GM23248 (cell line): Measurements from ENCODE around the gene KRTAP4-1. TPM values are rescaled to one million over a fixed set of nuclear protein-coding genes. Genes with fewer than 3 reads are reported as not detected.
"Not testable (repeated sequence)": the region's sequence is repeated elsewhere in the genome, so short reads cannot be mapped to it uniquely, and the experiment has no call there.

Experiments
- DNase-seq: peaks from one replicate; pipeline ENCODE4 v3.0.0-alpha.2; 2015
- H2AFZ ChIP-seq: fragments of 200-600 bp; sonication (generic); 2 replicates; pipeline ENCODE4 v1.6.1; 2016; ENCODE audit warnings: antibody characterized with exemption
- H3F3A ChIP-seq: fragments of 200-600 bp; sonication (generic); 2 replicates; pipeline ENCODE4 v1.6.1; 2016; ENCODE audit warnings: mild to moderate bottlenecking, antibody characterized with exemption, mixed run types; ENCODE audit not compliant: insufficient read depth
- H3K27ac ChIP-seq: fragments of 200-600 bp; sonication (generic); 2 replicates; pipeline ENCODE4 v1.5.1; 2016; ENCODE audit warnings: mild to moderate bottlenecking
- H3K27me3 ChIP-seq: fragments of 200-600 bp; sonication (generic); replicated peaks from 2 replicates; pipeline ENCODE4 v1.6.1; 2016; ENCODE audit warnings: mild to moderate bottlenecking; ENCODE audit not compliant: insufficient read depth
- H3K36me3 ChIP-seq: fragments of 200-600 bp; sonication (generic); 2 replicates; pipeline ENCODE4 v1.6.1; 2016; ENCODE audit warnings: low read depth, mild to moderate bottlenecking
- H3K4me1 ChIP-seq: fragments of 200-600 bp; sonication (generic); 2 replicates; pipeline ENCODE4 v1.6.1; 2016; ENCODE audit warnings: mild to moderate bottlenecking; ENCODE audit not compliant: insufficient read depth
- H3K4me2 ChIP-seq: fragments of 200-600 bp; sonication (generic); one replicate; pipeline ENCODE4 v1.6.1; 2016; ENCODE audit warnings: mild to moderate bottlenecking; ENCODE audit not compliant: unreplicated experiment
- H3K4me3 ChIP-seq: fragments of 200-600 bp; sonication (generic); 2 replicates; pipeline ENCODE4 v1.5.1; 2016; ENCODE audit warnings: mild to moderate bottlenecking
- H3K79me2 ChIP-seq: fragments of 200-600 bp; sonication (generic); 2 replicates; pipeline ENCODE4 v1.6.1; 2016; ENCODE audit warnings: mild to moderate bottlenecking; ENCODE audit not compliant: insufficient read depth
- H3K9ac ChIP-seq: fragments of 200-600 bp; sonication (generic); 2 replicates; pipeline ENCODE4 v1.6.1; 2016; ENCODE audit warnings: mild to moderate bottlenecking
- H3K9me2 ChIP-seq: fragments of 200-600 bp; sonication (generic); 2 replicates; pipeline ENCODE4 v1.6.1; 2016; ENCODE audit warnings: mixed run types, mild to moderate bottlenecking, moderate library complexity; ENCODE audit not compliant: insufficient read depth
- H3K9me3 ChIP-seq: fragments of 200-600 bp; sonication (generic); one replicate; pipeline ENCODE4 v1.6.1; 2017; ENCODE audit warnings: low read depth
- H4K20me1 ChIP-seq: fragments of 200-600 bp; sonication (generic); 2 replicates; pipeline ENCODE4 v1.6.0; 2016; ENCODE audit not compliant: insufficient read depth
- EZH2 ChIP-seq: fragments of 200-600 bp; sonication (generic); IDR thresholded peaks from 2 replicates; pipeline ENCODE4 v1.6.1; 2018; ENCODE audit warnings: antibody characterized with exemption, mild to moderate bottlenecking; ENCODE audit not compliant: insufficient read depth, poor library complexity, severe bottlenecking
- EZH2phosphoT487 ChIP-seq: fragments of 200-600 bp; sonication (generic); IDR thresholded peaks from 2 replicates; pipeline ENCODE4 v1.6.1; 2018; ENCODE audit warnings: antibody characterized with exemption, moderate library complexity, mild to moderate bottlenecking, low read depth; ENCODE audit not compliant: insufficient read depth
- WGBS, 2 experiments: methylation state at CpG; one replicate each; pipeline ENCODE4 v1.1.6; 2015 to 2017; ENCODE audit warnings: low lambda C conversion rate in 2 of 2, low coverage in 1 of 2; ENCODE audit errors: missing lambda C conversion rate in 2 of 2; 5-methylcytosine and 5-hydroxymethylcytosine counted together
- in situ Hi-C: fragments of 300-500 bp; cut with MboI; formaldehyde crosslinking; loops from 2 replicates; pipeline ENCODE4 v1.15.0; 2020
- polyA plus RNA-seq: library from polyadenylated mRNA; unstranded; fragments of >200 nt; fragmentation: Nextera tagmentation; extraction: Ambion mirVana; gene quantifications from 2 replicates; pipeline ENCODE4 v1.2.1, GENCODE V29; 2016
- small RNA-seq: library from RNA; depleted of rRNA; stranded (forward); fragments of <200 nt; gene quantifications from one replicate; pipeline ENCODE3, GENCODE V24; 2014; ENCODE audit warnings: low read depth, low replicate concordance
- total RNA-seq: library from RNA; depleted of rRNA; stranded (reverse); fragments of >200 nt; shearing (Covaris generic); gene quantifications from 2 replicates; pipeline ENCODE4 v1.2.3, GENCODE V29; 2014; rRNA removed

KRTAP4-1 gene
- total and polyA plus RNA-seq, 2 experiments from 2014 or later = not detected

DNA sequence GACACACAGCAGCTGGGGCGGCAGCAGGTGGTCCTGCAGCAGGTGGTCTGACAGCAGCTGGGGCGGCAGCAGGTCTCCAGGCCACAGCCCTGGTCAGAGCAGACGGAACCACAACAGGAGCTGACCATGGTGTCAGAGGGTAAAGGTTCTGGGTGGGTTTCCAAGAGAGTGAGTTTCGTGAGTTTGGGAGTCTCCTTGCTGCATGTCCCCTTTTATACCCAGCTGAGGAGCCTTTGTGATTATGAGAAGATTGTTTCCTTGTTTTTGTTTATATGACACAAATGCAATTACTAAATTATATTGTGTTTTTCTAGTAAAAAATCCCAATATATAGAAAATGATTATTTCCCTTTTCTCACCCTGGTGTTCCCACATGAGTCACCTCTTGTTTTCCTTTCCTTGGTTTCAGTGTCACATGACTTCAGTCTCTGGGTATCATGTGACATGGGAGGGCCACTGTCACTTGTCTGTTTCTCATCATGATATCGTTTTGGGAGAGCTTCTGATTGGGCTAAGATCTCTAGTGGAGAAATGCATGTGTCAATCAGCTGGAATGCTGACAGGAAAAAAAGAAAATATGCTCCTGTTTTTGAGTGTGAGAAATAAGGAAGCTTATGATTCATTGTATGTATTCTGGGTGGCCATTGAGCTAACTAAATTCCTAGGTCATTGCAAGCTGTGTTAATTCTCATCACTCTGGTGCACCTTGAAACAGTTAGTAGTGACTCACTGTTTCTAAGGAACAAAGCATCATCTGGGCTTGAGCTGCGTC lies 44.2 kb downstream of the KRTAP4-1 start, which contains the start of gene KRTAP4-6:
KRTAP4-6 (minus strand) TSS at position 185 of the 772 bp plus-strand sequence; CDS start at position 128, 57 bp downstream.
- peaks cover 14% of the 10 kb centered on the region for H3K4me1 ChIP-seq
- no peaks in the 10 kb centered on the region for H3K79me2 ChIP-seq
- H3K4me2 ChIP-seq = peak within 1 kb of the TSS; percentile 38
- H2AFZ ChIP-seq = no peak within 1 kb of the TSS
- no peaks in the 10 kb centered on the region for H4K20me1 ChIP-seq
- DNase-seq = peak; percentile 95
- peaks cover 13% of the 10 kb centered on the region for H3F3A ChIP-seq
- no peaks in the 10 kb centered on the region for H3K36me3 ChIP-seq
- no peak within 1 kb of the TSS for H3K4me3 ChIP-seq
- WGBS, 2 experiments = 67 to 68% methylated on average over 6 of the region's 6 CpGs
- H3K27ac ChIP-seq = peak within 1 kb of the TSS; percentile 83
- peak within 1 kb of the TSS; percentile 10; the same call in 1 of the 2 replicates for H3K9ac ChIP-seq
- in situ Hi-C loops = no loop called here
- no peaks in the 10 kb centered on the region for H3K9me3 ChIP-seq
- H3K27me3 ChIP-seq = no peaks in the 10 kb centered on the region
- 0 out of 2 replicates have a peak, but pooled peaks have one; percentile 32 for TF ChIP-seq EZH2phosphoT487
- no peak for TF ChIP-seq EZH2
- peaks cover 2% of the 10 kb centered on the region; the same call in 1 of the 2 replicates for H3K9me2 ChIP-seq

DNA sequence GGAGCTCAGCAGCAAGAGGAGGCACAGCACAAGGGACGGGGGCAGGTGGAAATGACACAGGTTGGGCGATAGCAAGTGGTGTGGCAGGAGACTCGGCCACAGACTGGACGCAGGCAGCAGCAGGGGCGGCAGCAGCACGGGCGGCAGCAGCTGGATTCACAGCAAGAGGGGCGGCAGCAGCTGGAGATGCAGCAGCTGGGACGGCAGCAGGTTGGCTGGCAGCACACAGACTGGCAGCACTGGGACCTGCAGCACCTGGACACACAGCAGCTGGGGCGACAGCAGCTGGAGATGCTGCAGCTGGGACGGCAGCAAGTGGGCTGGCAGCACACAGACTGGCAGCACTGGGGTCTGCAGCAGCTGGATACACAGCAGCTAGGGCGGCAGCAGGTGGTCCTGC lies 44.8 kb downstream of the KRTAP4-1 start:
- DNase-seq, H3K27me3 ChIP-seq, H3K9ac ChIP-seq, H3K4me3 ChIP-seq, in situ Hi-C loops, H3K9me2 ChIP-seq, H3K27ac ChIP-seq, H3K36me3 ChIP-seq, H3K79me2 ChIP-seq, H3K4me2 ChIP-seq, H4K20me1 ChIP-seq, H3K9me3 ChIP-seq, H2AFZ ChIP-seq: not testable (repeated sequence)
- H3K4me1 ChIP-seq = peaks cover 14% of the 10 kb centered on the region
- H3F3A ChIP-seq = peaks cover 13% of the 10 kb centered on the region
- WGBS, 2 experiments = 90 to 91% methylated on average over 11 to 12 of the region's 12 CpGs

Small RNA genes within 50 kb of the gene (small RNA-seq; reads per million reads assigned to genes)
- gene KRTAP4-17P = not detected

Other genes starting within 250 kb of the KRTAP4-1 start
Only the 30 nearest of the 41 such genes appear.
- 49.2 and 64.1 TPM in 2 replicates for gene KRTAP1-5, start 157.7 kb downstream of the KRTAP4-1 start, total RNA-seq
- 127 and 134 TPM in 2 replicates for gene KRTAP1-5, start 157.7 kb downstream of the KRTAP4-1 start, polyA plus RNA-seq
- not detected in 2 replicates for gene KRTAP1-4, start 154.7 kb downstream of the KRTAP4-1 start, total RNA-seq
- not detected in 2 replicates for gene KRTAP1-4, start 154.7 kb downstream of the KRTAP4-1 start, polyA plus RNA-seq
- not detected in 2 replicates for gene KRTAP1-3, start 150.0 kb downstream of the KRTAP4-1 start, total RNA-seq
- gene KRTAP1-3, start 150.0 kb downstream of the KRTAP4-1 start, polyA plus RNA-seq = not detected in 2 replicates
- gene KRTAP1-1, start 143.5 kb downstream of the KRTAP4-1 start, total RNA-seq = 1.6 and 4.2 TPM in 2 replicates
- gene KRTAP1-1, start 143.5 kb downstream of the KRTAP4-1 start, polyA plus RNA-seq = 2.6 and 3.3 TPM in 2 replicates
- gene KRTAP2-1, start 137.6 kb downstream of the KRTAP4-1 start, total RNA-seq = not detected in 2 replicates
- gene KRTAP2-1, start 137.6 kb downstream of the KRTAP4-1 start, polyA plus RNA-seq = not detected in 2 replicates
- gene KRTAP2-2, start 129.7 kb downstream of the KRTAP4-1 start, total RNA-seq = not detected in 2 replicates
- gene KRTAP2-2, start 129.7 kb downstream of the KRTAP4-1 start, polyA plus RNA-seq = 0.51 and 0.74 TPM in 2 replicates
- gene KRTAP2-3, start 124.8 kb downstream of the KRTAP4-1 start, total RNA-seq = 0.38 and 13.4 TPM in 2 replicates
- 54.3 and 55.2 TPM in 2 replicates for gene KRTAP2-3, start 124.8 kb downstream of the KRTAP4-1 start, polyA plus RNA-seq
- not detected in 2 replicates for gene KRTAP2-4, start 119.0 kb downstream of the KRTAP4-1 start, total RNA-seq
- not detected in 2 replicates for gene KRTAP2-4, start 119.0 kb downstream of the KRTAP4-1 start, polyA plus RNA-seq
- gene KRTAP4-7, start 100.8 kb downstream of the KRTAP4-1 start, total RNA-seq = not detected in 2 replicates
- not detected in 2 replicates for gene KRTAP4-7, start 100.8 kb downstream of the KRTAP4-1 start, polyA plus RNA-seq
- not detected in 2 replicates for gene KRTAP4-8, start 86.8 kb downstream of the KRTAP4-1 start, total RNA-seq
- gene KRTAP4-8, start 86.8 kb downstream of the KRTAP4-1 start, polyA plus RNA-seq = 0.20 TPM in 1 of 2 replicates, not detected in the other
- not detected in 2 replicates for gene KRTAP4-16, start 82.7 kb downstream of the KRTAP4-1 start, total RNA-seq
- not detected in 2 replicates for gene KRTAP4-16, start 82.7 kb downstream of the KRTAP4-1 start, polyA plus RNA-seq
- gene KRTAP4-9, start 79.5 kb downstream of the KRTAP4-1 start, total RNA-seq = not detected in 2 replicates
- gene KRTAP4-9, start 79.5 kb downstream of the KRTAP4-1 start, polyA plus RNA-seq = 0.49 and 0.51 TPM in 2 replicates
- gene KRTAP4-11, start 66.5 kb downstream of the KRTAP4-1 start, total RNA-seq = not detected in 2 replicates
- gene KRTAP4-11, start 66.5 kb downstream of the KRTAP4-1 start, polyA plus RNA-seq = 0.29 TPM in 1 of 2 replicates, not detected in the other
- not detected in 2 replicates for gene KRTAP4-12, start 60.7 kb downstream of the KRTAP4-1 start, total RNA-seq
- gene KRTAP4-12, start 60.7 kb downstream of the KRTAP4-1 start, polyA plus RNA-seq = 1.7 and 1.8 TPM in 2 replicates
- not detected in 2 replicates for gene KRTAP4-6, start 44.4 kb downstream of the KRTAP4-1 start, total RNA-seq
- not detected in 2 replicates for gene KRTAP4-6, start 44.4 kb downstream of the KRTAP4-1 start, polyA plus RNA-seq
- not detected in 2 replicates for gene KRTAP4-5, start 35.1 kb downstream of the KRTAP4-1 start, total RNA-seq
- gene KRTAP4-5, start 35.1 kb downstream of the KRTAP4-1 start, polyA plus RNA-seq = not detected in 2 replicates
- gene KRTAP4-4, start 24.2 kb downstream of the KRTAP4-1 start, total RNA-seq = not detected in 2 replicates
- gene KRTAP4-4, start 24.2 kb downstream of the KRTAP4-1 start, polyA plus RNA-seq = not detected in 2 replicates
- gene KRTAP4-3, start 16.7 kb downstream of the KRTAP4-1 start, total RNA-seq = not detected in 2 replicates
- gene KRTAP4-3, start 16.7 kb downstream of the KRTAP4-1 start, polyA plus RNA-seq = not detected in 2 replicates
- gene KRTAP4-2, start 6.7 kb downstream of the KRTAP4-1 start, total RNA-seq = not detected in 2 replicates
- gene KRTAP4-2, start 6.7 kb downstream of the KRTAP4-1 start, polyA plus RNA-seq = not detected in 2 replicates
- not detected in 2 replicates for gene KRTAP9-1, start 5.0 kb upstream of the KRTAP4-1 start, total RNA-seq
- gene KRTAP9-1, start 5.0 kb upstream of the KRTAP4-1 start, polyA plus RNA-seq = not detected in 2 replicates
- not detected in 2 replicates for gene KRTAP9-2, start 41.7 kb upstream of the KRTAP4-1 start, total RNA-seq
- not detected in 2 replicates for gene KRTAP9-2, start 41.7 kb upstream of the KRTAP4-1 start, polyA plus RNA-seq
- gene KRTAP9-3, start 47.5 kb upstream of the KRTAP4-1 start, total RNA-seq = not detected in 2 replicates
- gene KRTAP9-3, start 47.5 kb upstream of the KRTAP4-1 start, polyA plus RNA-seq = not detected in 2 replicates
- not detected in 2 replicates for gene KRTAP9-8, start 53.1 kb upstream of the KRTAP4-1 start, total RNA-seq
- gene KRTAP9-8, start 53.1 kb upstream of the KRTAP4-1 start, polyA plus RNA-seq = not detected in 2 replicates
- not detected in 2 replicates for gene KRTAP9-4, start 64.8 kb upstream of the KRTAP4-1 start, total RNA-seq
- gene KRTAP9-4, start 64.8 kb upstream of the KRTAP4-1 start, polyA plus RNA-seq = not detected in 2 replicates
- gene KRTAP9-9, start 70.5 kb upstream of the KRTAP4-1 start, total RNA-seq = not detected in 2 replicates
- gene KRTAP9-9, start 70.5 kb upstream of the KRTAP4-1 start, polyA plus RNA-seq = not detected in 2 replicates
- not detected in 2 replicates for gene KRTAP9-6, start 80.5 kb upstream of the KRTAP4-1 start, total RNA-seq
- not detected in 2 replicates for gene KRTAP9-6, start 80.5 kb upstream of the KRTAP4-1 start, polyA plus RNA-seq
- gene KRTAP9-7, start 90.8 kb upstream of the KRTAP4-1 start, total RNA-seq = not detected in 2 replicates
- gene KRTAP9-7, start 90.8 kb upstream of the KRTAP4-1 start, polyA plus RNA-seq = not detected in 2 replicates
- gene KRTAP29-1, start 117.9 kb upstream of the KRTAP4-1 start, total RNA-seq = not detected in 2 replicates
- gene KRTAP29-1, start 117.9 kb upstream of the KRTAP4-1 start, polyA plus RNA-seq = not detected in 2 replicates
- not detected in 2 replicates for gene KRTAP16-1, start 124.4 kb upstream of the KRTAP4-1 start, total RNA-seq
- not detected in 2 replicates for gene KRTAP16-1, start 124.4 kb upstream of the KRTAP4-1 start, polyA plus RNA-seq
- not detected in 2 replicates for gene KRTAP17-1, start 130.8 kb upstream of the KRTAP4-1 start, total RNA-seq
- gene KRTAP17-1, start 130.8 kb upstream of the KRTAP4-1 start, polyA plus RNA-seq = not detected in 2 replicates